NCI-H345 (cell line): ENCODE data around the gene GAP43.

Source experiments
- DNase-seq: peaks from one replicate; lab custom pipeline; 2025; lab: John Stamatoyannopoulos, UW

GAP43 gene

GRCh38 chr3:115662356-115662755, 39.0 kb downstream of the GAP43 start:
- DNase-seq = no peak

GRCh38 chr3:115663414-115663813, 40.1 kb downstream of the GAP43 start:
- DNase-seq = no peak

GRCh38 chr3:115666081-115666480, 42.8 kb downstream of the GAP43 start:
- DNase-seq = no peak

GRCh38 chr3:115666920-115667737, 43.8 kb downstream of the GAP43 start:
- no peak for DNase-seq

- no peak for DNase-seq
These were observed 44.4 kb downstream of the GAP43 start for GRCh38 chr3:115667738-115668065.

- no peak for DNase-seq
These were observed 47.6 kb downstream of the GAP43 start for GRCh38 chr3:115670911-115671310.

GRCh38 chr3:115671761-115672455, 48.6 kb downstream of the GAP43 start:
- DNase-seq = no peak

- DNase-seq = no peak
These were observed 50.6 kb downstream of the GAP43 start for GRCh38 chr3:115673881-115674280.

GRCh38 chr3:115676336-115676735, 53.0 kb downstream of the GAP43 start:
- DNase-seq = no peak

- DNase-seq = no peak
These were observed 57.6 kb downstream of the GAP43 start for GRCh38 chr3:115680803-115681345.

- DNase-seq = no peak
These were observed 58.4 kb downstream of the GAP43 start for GRCh38 chr3:115681736-115682135.

- DNase-seq = no peak
These were observed 60.0 kb downstream of the GAP43 start for GRCh38 chr3:115683305-115683704.

- no peak for DNase-seq
These were observed 60.5 kb downstream of the GAP43 start for GRCh38 chr3:115683773-115684172.

- DNase-seq = no peak
These were observed 61.8 kb downstream of the GAP43 start for GRCh38 chr3:115685097-115685496.

GRCh38 chr3:115687721-115688120, 64.4 kb downstream of the GAP43 start:
- no peak for DNase-seq

- no peak for DNase-seq
These were observed 65.1 kb downstream of the GAP43 start for GRCh38 chr3:115688418-115688817.

GRCh38 chr3:115689928-115690327, 66.6 kb downstream of the GAP43 start:
- DNase-seq = no peak

GRCh38 chr3:115691964-115692363, 68.7 kb downstream of the GAP43 start:
- no peak for DNase-seq

GRCh38 chr3:115692887-115693524, 69.7 kb downstream of the GAP43 start:
- peak; percentile 76 for DNase-seq

GRCh38 chr3:115693868-115694267, 70.6 kb downstream of the GAP43 start:
- peak; percentile 31 for DNase-seq

GRCh38 chr3:115695090-115695489, 71.8 kb downstream of the GAP43 start:
- DNase-seq = no peak

GRCh38 chr3:115697263-115698053, 74.1 kb downstream of the GAP43 start:
- no peak for DNase-seq
